ENCODE results near the gene MARCKSL1.
A peak's percentile ranks its signal among the peaks of the same experiment; 100 is the strongest.
"Not testable (repeated sequence)": the region's sequence is repeated elsewhere in the genome, so short reads cannot be mapped to it uniquely, and the experiment has no call there.

The MARCKSL1 gene

DNA sequence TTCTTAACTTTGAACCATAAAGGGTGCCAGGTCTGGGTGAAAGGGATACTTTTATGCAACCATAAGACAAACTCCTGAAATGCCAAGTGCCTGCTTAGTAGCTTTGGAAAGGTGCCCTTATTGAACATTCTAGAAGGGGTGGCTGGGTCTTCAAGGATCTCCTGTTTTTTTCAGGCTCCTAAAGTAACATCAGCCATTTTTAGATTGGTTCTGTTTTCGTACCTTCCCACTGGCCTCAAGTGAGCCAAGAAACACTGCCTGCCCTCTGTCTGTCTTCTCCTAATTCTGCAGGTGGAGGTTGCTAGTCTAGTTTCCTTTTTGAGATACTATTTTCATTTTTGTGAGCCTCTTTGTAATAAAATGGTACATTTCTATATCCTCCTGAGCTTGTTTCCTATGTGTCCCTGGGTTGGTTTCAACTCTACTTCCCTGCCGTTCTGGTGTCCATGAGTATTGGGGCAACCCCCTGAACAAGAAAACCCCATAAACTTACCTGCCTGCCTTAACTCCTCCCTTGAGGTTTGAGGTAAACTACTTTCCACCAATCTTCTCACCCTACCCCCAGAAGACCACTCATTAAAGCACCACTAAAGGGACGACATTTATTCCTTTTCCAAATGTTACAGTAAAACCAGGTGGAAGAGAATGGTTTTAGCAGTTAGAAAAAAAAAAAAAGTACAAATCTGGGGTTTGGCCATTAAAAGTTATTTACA lies 2.6 kb downstream of the MARCKSL1 start:
- DNase-seq (ENCODE audit: low read depth in 1 of 2, low spot score in 1 of 2) = no peak

DNA sequence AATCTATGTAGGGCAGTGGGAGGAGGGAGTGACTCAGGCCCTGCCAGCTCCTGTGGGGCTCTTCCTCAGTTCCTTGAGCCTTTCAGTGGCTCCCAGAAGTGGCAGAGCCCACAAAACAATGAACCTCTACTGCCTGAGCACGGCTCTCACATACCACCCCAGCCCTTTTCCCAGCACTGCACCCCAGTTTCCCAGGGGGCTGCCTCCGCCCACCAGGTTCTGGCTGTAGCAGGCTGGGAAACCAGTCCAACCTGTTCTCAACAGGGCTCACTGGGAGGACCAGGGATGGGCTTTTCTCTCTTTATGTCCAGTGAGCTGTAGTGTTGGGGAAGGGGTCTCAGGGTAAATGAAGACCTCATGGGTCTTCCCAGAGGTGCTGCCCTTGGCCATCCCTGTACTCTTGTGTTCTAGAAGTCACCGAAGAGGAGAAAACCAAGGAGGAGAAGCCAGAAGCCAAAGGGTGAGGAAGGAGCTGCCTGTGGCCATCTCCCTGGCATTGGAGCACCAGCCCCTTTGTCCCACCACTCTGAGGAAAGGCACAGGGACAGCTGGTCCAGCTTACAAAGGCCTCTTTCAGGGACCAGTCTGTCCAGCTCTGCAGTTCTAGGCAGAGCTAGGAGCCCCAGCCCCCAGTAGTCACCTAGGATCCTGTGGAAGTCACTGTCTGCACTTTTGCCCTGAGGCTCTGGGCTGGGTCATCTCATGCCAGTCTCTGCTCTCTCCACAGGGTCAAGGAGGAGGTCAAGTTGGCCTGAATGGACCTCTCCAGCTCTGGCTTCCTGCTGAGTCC lies 3.5 kb downstream of the MARCKSL1 start:
- DNase-seq (ENCODE audit: low read depth in 1 of 2, low spot score in 1 of 2) = no peak

DNA sequence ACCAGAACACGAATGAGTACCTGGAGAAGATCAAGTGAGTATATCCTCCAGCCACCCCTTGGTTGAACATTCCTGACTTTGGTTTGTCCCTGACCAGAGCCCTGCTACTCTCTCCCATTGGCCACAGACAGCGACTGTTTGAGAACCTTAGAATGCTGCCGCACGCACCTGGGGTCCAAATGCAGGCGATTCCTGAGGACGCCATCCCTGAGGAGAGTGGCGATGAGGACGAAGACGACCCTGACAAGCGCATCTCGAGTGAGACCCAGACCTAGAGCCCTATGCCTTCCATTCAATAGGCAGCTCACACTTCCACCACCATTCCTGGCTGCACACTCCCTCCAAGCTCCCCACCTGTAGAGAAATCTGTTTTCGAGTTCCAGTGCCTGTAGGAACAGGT lies 4.5 kb downstream of the MARCKSL1 start:
- DNase-seq (ENCODE audit: low read depth in 1 of 2, low spot score in 1 of 2) = no peak

DNA sequence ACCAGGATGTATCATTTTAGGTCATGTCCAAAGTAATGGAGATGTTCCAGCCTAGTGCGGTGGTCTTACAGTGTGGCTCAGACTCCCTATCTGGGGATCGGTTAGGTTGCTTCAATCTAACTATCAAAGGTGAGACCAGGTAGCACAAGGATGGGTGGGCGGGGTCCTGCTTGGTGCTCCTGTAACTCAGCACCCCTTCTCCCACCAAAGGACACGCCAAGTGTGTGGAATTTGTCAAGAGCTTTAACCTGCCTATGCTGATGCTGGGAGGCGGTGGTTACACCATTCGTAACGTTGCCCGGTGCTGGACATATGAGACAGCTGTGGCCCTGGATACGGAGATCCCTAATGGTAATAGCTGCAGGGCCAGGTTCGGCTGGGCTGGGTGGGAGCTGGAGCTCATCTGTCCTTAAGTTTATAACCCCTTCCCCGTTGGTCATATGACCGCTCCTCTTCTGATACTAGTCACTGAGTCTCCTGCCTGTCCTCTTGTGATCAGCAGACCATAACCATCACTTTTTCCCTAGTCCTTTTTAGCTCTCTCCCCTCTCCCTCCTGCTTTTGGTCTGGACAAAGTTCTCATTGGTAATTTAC lies 5.4 kb downstream of the MARCKSL1 start:
- DNase-seq (ENCODE audit: low read depth in 1 of 2, low spot score in 1 of 2) = no peak

DNA sequence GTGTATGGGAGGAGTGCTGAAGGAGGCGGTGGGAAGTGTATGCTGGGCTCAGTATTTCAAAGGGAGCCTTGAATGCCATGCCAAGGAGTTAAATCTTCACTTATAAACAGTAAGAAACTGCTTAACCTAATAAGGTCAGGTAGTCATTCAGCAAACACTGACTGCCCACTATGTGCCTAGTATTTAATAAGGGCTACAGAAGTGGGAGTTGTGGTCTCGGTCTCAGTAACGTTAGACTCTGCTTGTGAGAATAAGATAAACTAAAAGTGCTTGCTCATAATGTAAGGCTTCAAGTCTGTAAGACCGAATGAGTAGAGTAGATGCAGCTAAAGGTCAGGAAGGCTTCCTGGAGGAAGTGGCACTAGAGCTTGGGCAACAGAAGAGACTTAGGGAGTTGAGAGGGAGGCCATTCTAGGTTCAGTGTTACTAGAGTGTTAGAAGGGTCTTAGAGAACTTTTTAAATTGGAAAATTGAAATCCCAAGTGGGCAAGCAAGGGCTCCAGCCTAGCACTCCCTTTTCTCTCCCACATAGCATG lies 6.0 kb downstream of the MARCKSL1 start:
- no peak for DNase-seq (ENCODE audit: low read depth in 1 of 2, low spot score in 1 of 2)

DNA sequence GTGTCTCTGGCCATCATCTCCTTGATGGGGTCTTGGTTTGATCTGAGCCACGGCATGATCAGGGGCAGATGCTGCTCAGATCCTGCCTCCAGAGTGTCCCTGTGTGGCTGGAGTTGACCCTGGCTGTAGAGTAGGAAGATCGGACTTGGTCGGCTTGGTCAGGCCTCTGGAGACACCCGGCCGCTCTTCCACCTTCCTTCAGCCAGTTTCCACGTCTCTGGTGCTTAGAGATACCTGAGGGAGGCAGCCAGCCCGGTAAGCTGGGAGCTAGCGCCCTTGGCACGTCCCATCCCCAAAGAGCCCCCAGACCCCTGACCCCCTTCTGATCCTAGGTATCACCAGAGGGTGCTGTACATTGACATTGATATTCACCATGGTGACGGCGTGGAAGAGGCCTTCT lies 8.8 kb downstream of the MARCKSL1 start:
- DNase-seq (ENCODE audit: low read depth in 1 of 2, low spot score in 1 of 2) = no peak

DNA sequence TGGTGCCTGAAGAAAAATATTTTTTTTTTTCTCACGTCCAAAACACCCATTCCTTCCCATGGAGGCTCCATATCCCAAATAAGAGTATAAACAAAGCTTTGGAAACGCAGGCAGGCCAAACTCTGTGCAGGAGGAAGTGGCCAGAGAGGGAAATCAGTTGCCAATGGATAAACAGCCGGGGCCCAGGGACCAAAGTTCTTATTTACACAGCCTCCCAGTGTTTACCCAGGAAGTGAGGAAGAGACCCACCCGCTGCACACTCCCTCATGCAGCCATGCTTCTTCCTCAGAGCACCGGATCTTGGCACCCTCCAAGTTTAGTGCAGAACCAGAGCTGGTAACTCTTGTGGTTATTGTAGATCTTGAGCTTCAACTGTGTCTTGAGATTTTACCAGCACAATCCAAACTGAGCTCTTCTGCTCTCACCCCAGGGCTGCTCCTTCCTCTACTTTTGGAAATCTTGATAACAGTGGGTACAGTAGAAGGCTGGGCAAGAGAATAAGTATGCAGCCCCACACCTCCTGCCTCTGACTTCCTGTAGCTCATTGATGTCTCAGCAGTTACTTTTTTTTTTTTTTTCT lies 14.2 kb downstream of the MARCKSL1 start:
- no peak for DNase-seq (ENCODE audit: low read depth in 1 of 2, low spot score in 1 of 2)

DNA sequence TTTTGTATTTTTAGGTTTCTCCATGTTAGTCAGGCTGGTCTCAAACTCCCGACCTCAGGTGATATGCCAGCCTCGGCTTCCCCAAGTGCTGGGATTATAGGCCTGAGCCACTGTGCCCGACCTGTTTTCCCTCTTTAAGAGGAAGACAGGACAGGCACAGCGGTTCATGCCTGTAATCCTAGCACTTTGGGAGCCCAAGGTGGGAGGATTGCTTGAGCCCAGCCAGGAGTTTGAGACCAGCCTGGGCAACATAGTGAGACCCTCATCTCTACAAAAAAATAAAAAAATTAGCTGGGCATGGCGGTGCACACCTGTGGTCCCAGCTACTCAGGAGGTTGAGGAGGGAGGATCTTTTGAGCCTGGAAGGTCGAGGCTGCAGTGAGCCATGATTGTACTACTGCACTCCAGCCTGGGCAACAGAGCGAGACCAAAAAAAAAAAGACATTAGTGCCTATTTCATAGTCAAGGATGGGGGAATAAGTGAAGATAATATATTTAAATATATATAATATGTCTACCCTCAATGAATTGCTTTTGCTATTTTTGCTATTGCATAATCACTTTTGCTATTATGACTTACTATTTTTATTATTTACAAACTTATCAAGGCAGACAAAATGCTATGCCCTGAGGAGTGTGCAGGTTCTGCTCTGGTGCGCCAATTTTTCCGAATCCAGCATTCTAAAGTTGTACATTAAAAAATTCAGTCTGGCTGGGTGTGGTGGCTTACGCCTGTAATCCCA lies 17.7 kb downstream of the MARCKSL1 start:
- no peak for DNase-seq (ENCODE audit: low read depth in 1 of 2, low spot score in 1 of 2)

DNA sequence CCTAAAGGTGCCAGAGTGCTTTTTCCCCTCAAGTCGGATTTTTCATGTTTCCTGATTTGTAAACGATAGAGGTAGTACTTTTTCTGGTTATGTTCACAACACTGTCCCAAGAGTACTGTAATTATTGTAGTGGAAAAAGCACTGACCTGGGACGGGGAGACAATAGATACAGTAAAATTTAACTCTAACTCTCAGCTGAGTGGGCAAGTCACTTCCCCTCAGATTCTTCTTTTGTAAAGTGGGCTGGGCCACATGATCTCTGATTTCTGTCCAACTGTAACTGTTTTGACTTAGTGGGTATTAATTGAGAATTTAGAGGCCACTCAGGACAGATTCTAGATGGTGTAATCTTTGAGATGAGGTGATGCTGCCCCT lies 19.1 kb downstream of the MARCKSL1 start:
- no peak for DNase-seq (ENCODE audit: low read depth in 1 of 2, low spot score in 1 of 2)

DNA sequence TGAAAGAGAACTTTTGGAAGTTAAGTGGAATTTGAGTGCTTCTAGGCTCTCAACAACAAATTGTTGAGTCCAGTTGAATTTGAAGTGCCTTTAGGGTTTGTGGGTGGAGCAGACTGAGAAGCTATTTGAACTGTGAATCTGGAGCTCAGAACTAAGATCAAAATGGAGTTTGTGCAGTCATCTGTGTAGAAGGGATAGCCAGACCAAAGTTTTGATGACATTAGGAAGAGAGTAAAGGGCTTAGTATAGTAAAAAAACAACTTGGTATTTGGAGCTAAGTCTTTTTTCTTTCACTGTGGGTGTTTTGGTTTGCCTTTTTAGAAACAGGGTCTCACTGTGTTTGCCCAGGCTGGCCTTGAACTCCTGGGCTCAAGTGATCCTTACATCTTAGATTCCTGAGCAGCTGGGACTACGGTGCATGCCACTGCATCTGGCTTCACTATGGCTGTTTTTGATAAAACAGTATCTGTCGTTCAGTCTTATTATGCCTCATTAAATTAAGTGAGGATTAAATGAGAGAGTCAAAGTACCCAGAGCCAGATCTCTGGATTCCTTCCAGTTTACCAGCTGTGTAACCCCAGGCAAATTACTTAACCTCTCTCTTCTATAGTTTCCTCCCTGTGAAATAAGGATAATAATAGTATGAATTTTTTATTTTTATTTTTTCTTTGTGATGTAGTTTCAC lies 24.2 kb downstream of the MARCKSL1 start:
- DNase-seq (ENCODE audit: low read depth in 1 of 2, low spot score in 1 of 2) = no peak

DNA sequence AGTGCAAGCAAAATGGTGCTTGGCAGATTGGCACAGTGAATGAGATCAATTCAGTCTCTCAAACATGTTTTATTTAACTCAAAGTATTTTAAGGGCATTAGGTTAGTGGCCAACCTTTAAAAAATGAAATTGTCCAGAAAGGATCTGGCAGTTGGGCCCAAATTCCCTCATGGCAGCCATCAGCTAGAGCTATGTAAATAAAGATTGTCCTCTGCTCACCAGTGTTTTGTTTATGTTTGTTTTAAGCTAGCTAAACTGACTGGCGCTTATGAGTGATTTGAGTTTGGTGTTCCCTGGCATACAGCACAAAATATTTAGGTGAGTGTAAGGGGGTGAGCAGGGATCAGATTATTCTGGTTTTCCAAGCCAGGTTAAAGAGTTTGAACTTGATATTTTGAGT lies 26.1 kb downstream of the MARCKSL1 start:
- no peak for DNase-seq (ENCODE audit: low read depth in 1 of 2, low spot score in 1 of 2)

DNA sequence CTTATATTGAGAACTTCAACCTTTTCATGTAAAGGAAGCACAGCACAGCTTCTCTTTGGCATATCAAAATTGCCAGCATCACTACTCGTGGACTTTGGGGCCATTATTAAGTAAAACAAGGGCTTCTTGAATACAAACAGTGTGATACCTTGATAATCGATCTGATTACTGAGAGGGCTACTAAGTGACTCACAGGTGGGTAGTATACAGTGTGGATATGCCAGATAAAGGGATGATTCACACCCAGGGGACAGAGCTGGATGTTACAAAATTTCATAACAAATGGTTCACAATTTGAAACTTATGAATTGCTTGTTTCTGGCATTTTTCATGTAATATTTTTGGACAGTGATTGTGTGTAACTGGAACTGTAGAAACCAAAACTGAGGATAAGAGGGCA lies 28.7 kb downstream of the MARCKSL1 start:
- no peak for DNase-seq (ENCODE audit: low read depth in 1 of 2, low spot score in 1 of 2)

DNA sequence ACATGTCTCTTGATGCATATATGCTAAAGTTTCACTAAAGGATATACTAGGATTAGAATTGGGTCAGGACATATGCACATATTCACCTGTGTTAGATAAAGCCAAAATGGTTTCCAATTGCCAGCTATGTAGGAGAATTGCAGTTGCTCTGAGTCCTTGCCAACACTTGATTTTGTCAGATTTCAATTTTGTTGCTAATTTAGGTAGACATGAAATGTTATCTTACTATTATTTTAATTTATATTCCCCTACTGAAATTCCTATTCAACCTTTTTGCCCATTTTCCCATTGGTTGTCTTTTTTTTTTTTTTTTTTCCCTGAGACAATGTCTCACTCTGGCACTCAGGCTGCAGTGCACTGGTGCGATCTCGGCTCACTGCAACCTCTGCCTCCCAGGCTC lies 30.7 kb downstream of the MARCKSL1 start:
- no peak for DNase-seq (ENCODE audit: low read depth in 1 of 2, low spot score in 1 of 2)

DNA sequence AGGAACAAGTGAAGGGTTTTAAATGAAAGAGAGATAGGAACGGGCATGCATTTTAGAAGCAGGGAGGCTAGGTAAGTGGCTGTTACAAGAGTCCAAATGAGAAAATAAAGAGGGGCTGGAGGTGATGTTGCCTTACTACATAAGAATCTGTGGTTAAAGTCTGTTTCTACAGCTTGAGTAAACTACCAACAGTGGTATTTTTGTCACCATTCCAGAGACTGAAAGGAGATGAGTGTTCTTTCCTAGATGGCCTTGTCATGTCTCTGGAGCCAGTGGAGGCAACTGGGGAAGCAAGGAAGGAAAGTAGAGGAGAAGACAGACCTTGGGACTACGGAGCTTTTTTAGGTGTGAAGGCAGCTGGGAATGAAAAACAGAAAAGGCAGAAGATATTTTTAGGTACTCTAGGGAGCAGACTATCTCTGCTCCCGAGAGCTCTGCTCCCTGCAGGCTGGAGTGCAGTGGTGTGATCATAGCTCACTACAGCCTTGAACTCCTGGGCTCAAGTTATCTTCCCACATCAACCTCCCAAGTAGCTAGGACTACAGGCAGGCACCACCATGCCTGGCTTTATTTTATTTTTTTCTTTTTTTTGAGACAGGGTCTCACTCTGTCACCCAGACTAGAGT lies 31.9 kb downstream of the MARCKSL1 start:
- DNase-seq (ENCODE audit: low read depth in 1 of 2, low spot score in 1 of 2) = no peak

DNA sequence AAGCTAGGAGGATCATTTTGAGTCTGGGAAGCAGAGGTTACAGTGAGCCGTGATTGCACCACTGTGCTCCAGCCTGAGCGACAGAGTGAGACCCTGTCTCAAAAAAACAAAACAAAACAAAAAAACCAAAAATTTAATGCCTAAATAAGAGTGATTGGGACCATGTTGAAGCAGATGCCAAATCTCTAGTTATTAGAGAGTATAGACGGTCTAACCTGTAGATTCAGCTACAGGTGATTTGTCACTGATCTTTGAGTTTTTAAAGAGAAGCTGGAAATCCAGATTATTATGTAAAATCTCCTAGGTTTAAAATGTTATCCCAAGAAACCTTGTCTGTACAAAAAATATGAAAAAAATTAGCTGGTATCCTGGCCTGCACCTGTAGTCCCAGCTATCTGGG lies 32.7 kb downstream of the MARCKSL1 start:
- DNase-seq (ENCODE audit: low read depth in 1 of 2, low spot score in 1 of 2) = no peak

DNA sequence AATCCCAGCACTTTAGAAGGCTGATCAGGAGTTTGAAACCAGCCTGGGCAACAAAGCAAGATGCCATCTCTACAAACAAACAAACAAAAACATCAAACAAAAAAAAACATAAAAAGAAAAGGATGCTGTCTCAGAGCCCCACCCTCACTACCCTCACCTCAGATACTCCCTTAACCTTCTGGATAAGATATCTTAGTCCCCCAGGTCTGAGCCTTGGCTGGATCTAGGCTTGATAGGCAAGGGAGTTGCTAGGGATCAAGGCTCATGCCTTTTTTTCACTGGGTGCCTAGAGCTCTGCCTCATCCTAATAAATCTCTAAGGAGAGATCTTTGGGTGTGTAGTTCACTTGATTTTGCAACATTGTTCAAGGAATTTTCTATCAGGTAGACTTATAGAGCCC lies 36.7 kb downstream of the MARCKSL1 start:
- DNase-seq (ENCODE audit: low read depth in 1 of 2, low spot score in 1 of 2) = no peak

DNA sequence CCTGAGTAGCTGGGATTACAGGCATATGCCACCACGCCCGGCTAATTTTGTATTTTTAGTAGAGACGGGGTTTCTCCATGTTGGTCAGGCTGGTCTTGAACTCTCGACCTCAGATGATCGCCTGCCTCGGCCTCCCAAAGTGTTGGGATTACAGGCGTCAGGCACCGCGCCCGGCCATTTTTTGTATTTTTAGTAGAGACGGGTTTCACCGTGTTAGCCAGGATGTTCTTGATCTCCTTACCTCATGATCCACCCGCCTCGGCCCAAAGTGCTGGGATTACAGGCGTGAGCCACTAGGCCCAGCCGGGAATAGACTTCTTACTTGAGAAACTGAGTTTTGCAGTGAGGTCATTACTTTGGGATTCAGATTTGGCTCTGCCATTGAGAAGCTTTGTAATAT lies 37.8 kb downstream of the MARCKSL1 start:
- DNase-seq (ENCODE audit: low read depth in 1 of 2, low spot score in 1 of 2) = not testable (repeated sequence)

DNA sequence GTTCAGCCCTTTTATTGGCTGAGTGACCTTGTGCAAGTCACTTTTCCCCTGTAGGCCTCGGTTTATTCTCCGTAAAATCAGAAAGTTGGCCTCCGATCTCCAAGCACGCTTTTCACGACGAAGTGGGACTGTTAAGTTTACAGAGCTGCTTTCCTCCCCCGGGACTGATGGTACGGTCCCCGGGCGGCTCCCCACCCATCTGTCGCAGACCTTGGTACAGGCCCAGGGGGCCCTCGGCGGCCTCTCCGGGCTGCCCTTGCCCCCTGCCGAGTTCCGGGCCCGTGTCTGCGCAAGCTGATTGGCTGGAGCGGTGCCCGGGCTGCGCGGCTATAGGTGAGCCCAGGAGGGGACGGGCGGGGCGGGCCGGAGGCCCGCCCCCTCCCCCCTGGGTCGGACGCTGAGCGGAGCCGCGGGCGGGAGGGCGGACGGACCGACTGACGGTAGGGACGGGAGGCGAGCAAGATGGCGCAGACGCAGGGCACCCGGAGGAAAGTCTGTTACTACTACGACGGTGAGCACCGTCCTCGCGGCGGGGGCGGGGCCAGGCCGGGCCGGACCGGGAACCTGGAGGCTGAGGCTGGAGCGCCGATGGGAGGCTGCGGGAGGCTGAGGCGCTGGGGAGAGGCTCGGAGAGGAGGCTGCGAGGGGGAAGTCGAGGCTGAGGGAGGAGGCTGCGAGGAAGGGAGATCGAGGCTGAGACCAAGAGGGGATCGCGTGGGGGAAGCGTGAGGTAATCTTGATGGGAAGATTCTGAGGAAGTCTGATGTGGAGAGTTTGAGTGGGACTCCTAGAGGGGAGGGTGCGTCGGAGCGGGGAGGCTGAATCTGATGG lies 44.1 kb downstream of the MARCKSL1 start, which contains the start of gene HDAC1:
Gene HDAC1, plus strand, starts transcription at position 376 of the 831 bp plus-strand sequence. Its CDS starts 87 bp downstream, at position 463.
- peak; percentile 94 to 96 for DNase-seq (ENCODE audit: low read depth in 1 of 2, low spot score in 1 of 2)

DNA sequence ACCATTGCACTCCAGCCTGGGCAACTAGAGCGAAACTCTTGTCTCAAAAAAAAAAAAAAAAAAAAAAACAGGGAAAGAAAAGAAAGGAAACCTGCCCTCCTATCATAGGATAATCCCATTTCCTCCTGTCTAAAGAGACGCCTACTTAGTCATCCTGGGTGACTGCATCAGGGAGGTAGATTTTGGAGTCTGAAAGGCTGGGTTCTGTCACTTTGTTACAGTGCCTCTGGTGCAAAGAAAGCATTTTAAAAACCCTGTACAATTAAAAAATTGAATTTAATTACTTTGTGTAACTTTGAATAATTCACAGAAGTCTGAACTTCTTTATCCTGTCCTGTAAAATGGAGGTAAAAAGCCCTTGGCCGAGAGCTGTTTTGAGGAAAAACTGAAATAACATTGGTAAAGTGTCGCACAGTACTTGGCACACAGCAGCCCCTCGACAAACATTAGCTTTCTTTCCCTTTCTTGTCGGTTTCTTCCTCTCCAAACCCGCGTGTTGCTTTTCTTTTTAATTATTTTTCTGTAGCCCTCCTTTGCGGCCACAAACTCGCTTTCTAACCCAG lies 44.8 kb downstream of the MARCKSL1 start:
- no peak for DNase-seq (ENCODE audit: low read depth in 1 of 2, low spot score in 1 of 2)

All from activated CD4-positive, alpha-beta T cell treated with anti-CD3 and anti-CD28 coated beads, Interleukin-2, amount 50 U/mL, for 24 hours (primary cell).